GM18505 (cell line): Measurements from ENCODE around the gene FBL.
A peak's percentile ranks its signal among the peaks of the same experiment; 100 is the strongest.
"Not testable (repeated sequence)": the region's sequence is repeated elsewhere in the genome, so short reads cannot be mapped to it uniquely, and the experiment has no call there.

ENCODE experiments used
- ATAC-seq: cut with Tn5 transposase; IDR thresholded peaks from one replicate; pipeline ENCODE4 v1.9.1; 2021; ENCODE audit not compliant: unreplicated experiment
- POLR2A ChIP-seq: IDR thresholded peaks from 4 replicates; pipeline ENCODE4 v1.6.1; 2011; ENCODE audit warnings: borderline replicate concordance; ENCODE audit not compliant: insufficient read depth, insufficient read length; ENCODE audit errors: extremely low read depth

The FBL gene

DNA sequence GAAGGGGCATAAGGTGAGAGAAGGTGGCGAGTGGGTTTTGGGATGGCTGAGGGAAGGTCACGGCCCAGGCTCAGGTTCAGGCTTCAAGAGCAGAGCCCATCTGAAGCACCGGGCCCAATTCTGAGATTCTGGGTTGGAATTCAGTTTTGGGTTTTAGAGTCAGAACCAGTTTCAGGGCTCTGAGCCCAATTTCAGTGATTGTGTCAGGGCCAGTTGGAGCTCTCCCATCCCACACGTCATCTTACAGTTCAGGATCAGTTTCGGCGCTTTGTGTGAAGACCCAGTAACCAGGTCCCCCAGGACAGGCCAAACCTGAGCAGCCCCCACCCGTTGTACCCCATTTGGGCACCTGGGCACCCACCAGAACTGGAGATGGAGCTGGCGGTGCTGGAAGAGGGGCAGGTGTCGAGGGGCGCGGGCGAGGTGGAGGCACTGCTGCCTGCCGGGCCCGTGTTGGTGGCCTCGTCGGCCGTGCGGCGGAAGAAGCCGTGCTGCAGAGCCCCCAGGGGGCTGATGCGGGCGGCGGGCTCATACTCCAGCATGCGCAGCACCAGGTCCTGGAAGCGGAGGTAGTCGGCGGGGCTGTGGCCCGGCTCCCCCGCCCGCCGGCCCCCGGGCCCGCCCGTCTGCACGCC is 19.8 kb downstream of the FBL start:
- TF ChIP-seq POLR2A = no peak
- no peak for ATAC-seq

DNA sequence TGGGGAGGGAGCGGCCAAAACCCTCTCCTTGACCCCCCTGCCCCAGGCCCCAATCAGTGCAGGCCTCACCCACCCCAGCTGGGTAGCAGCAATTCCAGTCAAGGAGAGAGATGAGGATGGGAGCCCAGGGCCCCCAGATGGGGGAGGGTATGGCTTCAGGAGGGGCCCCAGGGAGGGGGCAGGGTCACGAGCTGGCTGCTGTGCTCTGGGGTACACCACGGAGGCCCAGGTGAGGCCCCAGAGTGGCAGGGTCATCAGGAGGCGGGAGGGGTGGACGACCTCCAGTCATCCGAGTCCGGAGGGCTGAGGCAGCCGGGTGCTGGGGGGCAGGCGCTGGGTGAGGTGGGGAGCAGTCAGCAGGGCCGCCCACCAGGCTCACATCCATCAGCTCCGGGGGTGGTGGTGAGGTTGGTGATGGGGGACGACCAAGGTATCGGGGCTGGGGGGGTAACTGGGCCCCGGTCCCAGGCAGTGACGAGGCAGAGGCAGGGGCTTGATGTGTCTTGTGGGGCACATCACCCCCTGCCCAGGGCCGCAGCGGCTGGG is 20.6 kb downstream of the FBL start:
- ATAC-seq = no peak
- TF ChIP-seq POLR2A = no peak

DNA sequence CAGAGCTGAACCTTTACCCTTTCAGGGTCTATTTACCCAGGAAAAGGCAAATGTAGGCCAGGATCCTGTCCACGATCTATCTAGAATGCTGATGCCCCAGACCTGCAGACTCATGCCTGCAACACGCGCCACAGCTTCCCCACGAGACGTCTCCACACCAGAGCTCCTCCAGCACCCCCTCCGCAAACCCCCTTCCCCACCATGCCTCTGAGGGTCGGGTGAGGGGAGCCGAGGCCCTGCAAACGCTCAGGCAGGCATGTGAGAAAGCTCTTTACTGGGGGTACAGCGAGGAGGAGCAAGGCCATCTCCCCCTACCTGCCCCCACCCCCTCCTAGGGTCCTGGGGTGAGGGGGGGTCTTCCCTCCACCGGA is 21.1 kb downstream of the FBL start:
- no peak for TF ChIP-seq POLR2A
- ATAC-seq = no peak

DNA sequence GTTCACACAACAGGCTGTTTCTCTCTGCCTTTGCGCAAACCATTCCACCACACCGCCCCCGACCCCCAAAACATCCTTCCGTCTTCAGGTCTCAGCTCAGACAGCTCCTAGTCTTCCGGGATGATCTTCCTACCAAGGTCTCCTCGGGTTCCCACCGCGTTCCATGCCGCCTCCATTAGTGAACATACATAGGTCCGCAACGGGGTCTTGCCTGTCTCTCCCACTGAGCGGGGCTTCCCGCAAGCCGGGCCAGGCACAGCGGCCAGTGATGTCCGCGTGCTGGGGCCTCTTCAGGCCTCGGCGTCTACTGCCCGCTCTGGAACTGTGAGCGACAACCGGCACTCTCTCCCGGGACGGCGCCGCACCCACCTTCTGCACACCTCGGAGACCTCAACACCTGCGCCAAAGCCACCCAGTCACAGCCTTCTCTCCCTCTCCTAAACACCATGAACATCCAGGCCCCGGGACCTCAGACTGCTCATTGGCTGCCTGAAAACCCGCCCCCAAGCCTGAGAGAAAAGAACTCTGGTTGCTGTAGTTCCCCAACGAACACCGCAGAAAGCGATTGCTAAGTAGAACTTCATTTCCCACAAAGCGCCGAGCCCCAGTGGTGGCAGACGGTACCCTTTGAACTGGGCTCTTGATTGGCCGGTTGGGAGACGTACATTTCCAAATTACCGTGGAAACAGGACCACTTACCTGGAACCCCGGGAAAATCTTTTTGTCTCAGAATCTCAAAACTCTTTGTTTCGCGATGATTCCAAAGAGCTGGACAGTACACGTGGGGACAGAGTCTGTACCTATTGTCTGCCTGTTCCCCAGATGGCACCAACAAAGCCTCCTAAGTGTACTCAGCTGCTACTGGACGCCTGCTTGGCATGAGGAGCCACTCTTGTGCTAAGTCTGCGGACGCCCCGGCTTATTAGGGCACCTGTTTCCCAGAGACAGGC is 21.8 kb downstream of the FBL start:
- ATAC-seq = peak; percentile 70
- peak; percentile 76 for TF ChIP-seq POLR2A

DNA sequence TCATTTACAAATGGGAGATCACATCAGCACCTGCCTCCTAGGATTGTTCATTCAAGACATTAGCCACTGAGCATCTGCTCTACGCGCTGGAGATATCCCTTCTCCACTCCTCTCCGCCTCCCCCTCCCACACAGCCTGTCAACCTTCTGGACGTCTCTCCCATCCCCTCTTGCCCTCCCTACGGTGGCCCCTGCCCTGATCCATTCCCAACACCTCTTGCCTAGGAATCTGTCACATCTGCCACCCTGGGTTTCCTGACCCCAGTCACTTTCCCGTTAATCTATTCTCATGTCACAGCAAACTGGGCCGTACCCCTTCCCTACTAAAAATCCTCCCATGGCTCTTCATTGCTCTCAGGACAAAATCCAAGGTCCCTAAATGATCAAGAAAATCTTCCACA is 22.5 kb downstream of the FBL start:
- ATAC-seq = no peak

DNA sequence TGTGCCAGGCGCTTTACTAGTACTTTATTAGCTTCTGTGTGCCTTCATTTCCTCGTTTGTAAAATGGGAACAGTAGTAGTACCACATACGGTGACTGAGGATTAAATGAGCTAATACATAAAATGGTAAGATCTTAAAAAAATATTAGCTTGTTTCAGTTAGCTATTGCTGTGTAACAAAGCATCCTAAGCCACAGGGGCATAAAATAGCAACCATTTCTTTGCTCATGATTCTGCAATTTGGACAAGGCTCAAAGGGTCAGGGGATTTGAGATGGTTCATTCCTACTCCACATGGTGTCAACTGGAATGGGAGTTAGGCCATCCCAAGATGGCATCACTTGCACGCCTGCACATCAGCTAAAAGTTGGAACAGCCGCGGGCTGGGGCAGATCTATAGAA is 25.5 kb downstream of the FBL start:
- no peak for ATAC-seq
- TF ChIP-seq POLR2A = no peak

More for the DNA sequence above, 22.5 kb downstream of the FBL start:
- no peak for TF ChIP-seq POLR2A

DNA sequence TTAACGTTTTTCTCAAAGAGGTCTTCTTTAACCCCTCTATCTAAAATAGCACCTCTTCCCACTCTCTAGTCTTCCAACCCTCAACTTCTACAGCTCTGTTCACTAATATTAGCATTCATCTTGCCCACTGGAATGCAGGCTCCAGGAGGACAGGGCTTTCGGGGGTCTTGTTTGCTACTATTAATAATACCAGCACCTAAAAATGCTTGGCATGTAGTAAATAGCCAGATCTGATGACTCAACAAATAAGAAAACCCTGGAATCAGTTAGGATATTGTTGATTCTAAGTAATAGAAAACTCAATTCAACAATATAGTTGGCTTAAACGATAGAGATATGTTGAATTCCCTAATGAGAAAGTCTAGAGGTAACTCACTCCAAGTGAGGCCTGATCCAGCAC is 26.4 kb downstream of the FBL start:
- TF ChIP-seq POLR2A = no peak

DNA sequence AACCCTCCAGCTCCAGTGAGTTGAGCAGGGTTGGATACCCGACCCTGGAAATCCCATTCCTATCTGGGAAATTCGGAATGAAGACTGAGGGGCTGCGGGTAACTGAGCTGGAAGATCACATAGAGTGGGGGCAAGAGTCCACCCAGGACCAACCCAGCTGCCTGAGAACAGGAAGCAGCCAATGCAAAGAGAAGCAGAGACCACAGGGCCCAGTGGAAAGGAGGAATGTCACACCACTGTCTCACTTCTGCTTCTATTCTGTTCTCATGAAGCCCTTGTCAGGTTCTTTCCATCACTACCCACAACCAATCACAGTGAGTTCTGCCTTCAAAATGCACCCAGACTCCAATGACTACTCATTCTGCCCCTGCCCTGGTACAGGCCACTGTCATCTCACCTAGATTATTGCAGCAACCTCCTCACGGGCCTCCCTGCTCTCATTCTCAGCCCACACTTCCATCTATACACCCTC is 27.5 kb downstream of the FBL start:
- peak; percentile 61 for TF ChIP-seq POLR2A
- ATAC-seq = peak; percentile 80

More for the DNA sequence above, 26.4 kb downstream of the FBL start:
- ATAC-seq = no peak

DNA sequence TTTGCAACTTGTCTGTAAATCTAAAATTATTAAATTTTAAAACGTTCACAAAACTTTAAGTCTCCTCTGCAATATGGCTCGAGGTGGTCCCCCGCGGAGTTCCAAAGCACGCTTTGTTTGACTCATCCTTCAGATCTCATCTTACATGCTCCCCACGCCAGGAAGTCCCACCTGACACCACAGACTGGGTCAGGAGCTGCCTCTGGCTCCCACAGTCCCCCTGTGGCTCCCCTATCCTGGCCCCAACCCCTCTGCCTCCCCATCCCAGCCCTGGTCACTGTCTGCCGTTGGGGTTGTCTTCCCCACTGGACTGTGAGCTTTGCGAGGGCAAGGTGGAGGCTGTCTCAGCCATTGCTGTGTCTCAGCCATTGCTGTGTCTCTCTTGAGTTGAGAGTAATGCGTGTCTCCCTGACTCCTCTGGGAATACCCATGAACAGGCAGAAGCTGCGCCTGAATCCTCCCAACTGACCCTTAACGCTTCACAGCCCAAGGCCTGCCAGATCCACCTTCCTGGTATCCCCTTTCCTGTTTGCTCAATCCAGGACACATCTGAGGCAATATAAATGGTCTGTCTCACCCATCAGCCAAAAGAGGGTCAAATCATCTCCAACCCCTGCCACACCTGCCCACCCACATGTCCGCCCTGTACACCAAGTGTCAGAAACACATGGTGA is 28.2 kb downstream of the FBL start:
- no peak for TF ChIP-seq POLR2A
- no peak for ATAC-seq

DNA sequence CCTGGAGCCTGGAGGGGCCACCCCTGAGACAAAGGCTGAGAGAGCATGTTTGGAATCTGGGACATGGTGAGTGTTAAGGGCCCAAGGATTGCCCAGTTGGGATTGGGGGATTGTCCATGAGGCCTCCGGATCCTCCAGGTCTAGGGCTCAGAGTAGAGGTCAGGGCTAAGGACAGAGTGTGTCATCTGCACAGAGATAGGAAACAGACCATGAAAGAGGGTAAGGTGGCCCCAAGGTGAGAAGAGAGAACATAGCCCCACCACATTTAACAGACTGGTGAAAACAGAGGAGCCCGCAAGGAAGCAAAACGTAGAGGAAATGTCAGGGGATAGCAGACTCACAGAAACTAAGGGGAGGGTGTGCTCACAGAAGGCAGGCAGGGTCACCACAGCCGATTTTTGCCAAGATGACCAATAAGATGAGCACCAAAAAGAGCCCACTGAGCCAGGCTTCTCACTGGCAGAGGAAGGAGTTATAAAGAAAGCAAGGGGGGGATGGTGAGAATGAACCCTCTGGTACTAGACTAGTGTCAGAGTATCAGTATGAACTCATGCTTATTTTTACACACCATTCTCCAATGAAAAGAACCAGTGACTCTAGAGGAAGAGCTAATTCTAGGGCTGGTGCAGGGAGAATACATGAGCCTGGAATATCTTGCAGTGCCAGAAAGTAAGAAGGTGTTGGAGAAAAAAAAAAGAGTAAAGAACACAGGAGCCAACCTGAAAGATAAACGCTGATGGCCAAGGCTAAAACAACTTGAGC is 29.7 kb downstream of the FBL start:
- ATAC-seq = no peak
- TF ChIP-seq POLR2A = no peak

DNA sequence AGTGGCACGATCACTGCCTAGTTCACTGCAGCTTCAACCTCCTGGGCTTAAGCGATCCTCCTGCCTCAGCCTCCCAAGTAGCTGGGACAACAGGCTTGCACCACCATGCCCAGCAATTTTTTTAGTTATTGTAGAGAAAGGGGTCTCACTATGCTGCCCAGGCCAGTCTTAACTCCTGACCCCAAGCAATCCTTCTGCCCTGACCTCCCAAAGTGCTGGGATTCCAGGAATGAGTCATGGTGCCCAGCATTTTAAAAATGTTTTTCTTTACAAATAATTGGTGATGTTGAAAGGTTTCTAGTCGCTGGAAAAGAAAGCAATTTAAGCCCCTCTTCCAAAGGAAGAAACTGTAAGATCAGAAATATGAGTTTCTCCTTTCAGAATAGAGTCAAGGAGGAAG is 31.6 kb downstream of the FBL start:
- TF ChIP-seq POLR2A = no peak

DNA sequence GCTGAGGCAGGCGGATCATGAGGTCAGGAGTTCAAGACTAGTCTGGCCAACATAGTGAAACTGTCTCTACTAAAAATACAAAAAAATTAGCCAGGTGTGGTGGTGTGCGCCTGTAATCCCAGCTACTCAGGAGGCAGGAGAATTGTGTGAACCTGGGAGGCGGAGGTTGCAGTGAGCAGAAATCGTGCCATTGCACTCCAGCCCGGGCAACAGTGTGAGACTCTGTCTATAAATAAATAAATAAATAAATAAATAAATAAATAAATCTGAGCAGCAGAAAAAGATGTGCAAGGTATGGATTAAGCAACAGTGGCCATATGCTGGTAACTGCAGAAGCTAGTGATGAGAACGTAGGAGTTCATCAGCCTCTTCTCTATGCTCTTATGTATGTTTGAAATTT is 32.1 kb downstream of the FBL start:
- not testable (repeated sequence) for ATAC-seq

More for the DNA sequence above, 31.6 kb downstream of the FBL start:
- no peak for ATAC-seq
